ENCODE measurements around the gene SOSTDC1.
"Not testable (repeated sequence)": the region's sequence is repeated elsewhere in the genome, so short reads cannot be mapped to it uniquely, and the experiment has no call there.

SOSTDC1 gene

DNA sequence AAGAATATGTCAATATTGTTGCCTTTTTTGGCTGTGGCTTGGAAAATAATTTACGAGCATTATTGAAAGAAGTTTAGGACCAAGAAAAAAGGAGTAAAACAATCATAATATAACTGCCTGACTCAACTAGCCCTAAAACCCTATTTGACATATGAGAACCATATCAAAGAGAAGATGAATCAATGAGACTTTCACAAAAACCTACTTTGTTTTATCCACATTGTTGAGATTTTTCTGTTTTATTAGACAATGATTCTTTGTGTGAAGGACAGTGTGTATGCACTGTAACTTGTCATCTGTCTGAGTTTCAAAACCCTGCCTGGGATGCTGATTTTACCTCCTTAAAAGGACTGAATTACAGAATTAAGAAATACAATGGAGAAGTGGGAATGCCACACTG lies 19.0 kb downstream of the SOSTDC1 start:
- DNase-seq (ENCODE audit: extremely low read depth, insufficient read length) = no peak
- H3K36me3 ChIP-seq (ENCODE audit: control insufficient read depth, insufficient read depth, low read length) = no peaks in the 10 kb centered on the region
- no peak overlapping the region for H3K4me3 ChIP-seq (replicated peaks; ENCODE audit: low read depth, low read length)
- TF ChIP-seq, protein P1, sequence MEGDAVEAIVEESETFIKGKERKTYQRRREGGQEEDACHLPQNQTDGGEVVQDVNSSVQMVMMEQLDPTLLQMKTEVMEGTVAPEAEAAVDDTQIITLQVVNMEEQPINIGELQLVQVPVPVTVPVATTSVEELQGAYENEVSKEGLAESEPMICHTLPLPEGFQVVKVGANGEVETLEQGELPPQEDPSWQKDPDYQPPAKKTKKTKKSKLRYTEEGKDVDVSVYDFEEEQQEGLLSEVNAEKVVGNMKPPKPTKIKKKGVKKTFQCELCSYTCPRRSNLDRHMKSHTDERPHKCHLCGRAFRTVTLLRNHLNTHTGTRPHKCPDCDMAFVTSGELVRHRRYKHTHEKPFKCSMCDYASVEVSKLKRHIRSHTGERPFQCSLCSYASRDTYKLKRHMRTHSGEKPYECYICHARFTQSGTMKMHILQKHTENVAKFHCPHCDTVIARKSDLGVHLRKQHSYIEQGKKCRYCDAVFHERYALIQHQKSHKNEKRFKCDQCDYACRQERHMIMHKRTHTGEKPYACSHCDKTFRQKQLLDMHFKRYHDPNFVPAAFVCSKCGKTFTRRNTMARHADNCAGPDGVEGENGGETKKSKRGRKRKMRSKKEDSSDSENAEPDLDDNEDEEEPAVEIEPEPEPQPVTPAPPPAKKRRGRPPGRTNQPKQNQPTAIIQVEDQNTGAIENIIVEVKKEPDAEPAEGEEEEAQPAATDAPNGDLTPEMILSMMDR (IDR thresholded peaks at IDR 0.05; ENCODE audit: insufficient read depth, low read length, poor library complexity, severe bottlenecking) = no peak
- no peaks in the 10 kb centered on the region for H3K27me3 ChIP-seq (replicated peaks; ENCODE audit: control insufficient read depth, insufficient read depth, low read length)

DNA sequence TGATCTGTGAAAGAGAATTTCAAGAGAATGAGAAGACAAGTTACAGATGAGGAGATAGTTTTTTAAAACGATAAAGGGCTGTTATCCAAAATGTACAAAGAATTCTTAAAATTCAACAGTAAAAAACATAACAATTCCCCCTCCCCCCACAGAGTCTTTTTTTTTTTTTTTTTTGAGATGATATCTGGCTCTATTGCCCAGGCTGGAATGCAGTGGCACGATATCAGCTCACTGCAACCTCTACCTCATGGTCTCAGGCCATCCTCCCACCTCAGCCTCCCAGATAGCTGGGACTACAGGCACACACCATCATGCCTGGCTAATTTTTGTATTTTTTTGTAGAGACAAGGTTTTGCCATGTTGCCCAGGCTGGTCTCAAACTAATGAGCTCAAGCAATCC lies 21.7 kb downstream of the SOSTDC1 start:
- DNase-seq (ENCODE audit: extremely low read depth, insufficient read length); H3K36me3 ChIP-seq (ENCODE audit: control insufficient read depth, insufficient read depth, low read length); H3K4me3 ChIP-seq (replicated peaks; ENCODE audit: low read depth, low read length); H3K27me3 ChIP-seq (replicated peaks; ENCODE audit: control insufficient read depth, insufficient read depth, low read length): not testable (repeated sequence)

DNA sequence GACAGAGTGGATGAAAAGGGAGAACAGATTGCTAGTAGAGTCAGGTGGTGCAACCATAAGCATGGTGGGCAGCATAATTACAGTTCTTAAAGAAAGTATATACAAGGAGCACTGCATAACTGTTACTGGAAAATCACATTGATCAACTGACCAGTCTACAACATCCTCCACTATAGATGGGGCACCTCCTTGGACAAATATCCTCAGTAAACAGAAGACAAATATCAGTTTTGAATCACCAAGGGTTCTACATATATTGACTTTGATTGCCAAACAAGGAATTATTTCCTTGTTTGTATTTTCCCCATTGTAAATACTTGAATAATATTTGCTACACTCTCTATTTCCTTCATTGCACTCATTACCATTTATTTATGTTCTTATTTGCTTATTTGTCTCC lies 26.6 kb downstream of the SOSTDC1 start:
- TF ChIP-seq, protein P1 (IDR thresholded peaks at IDR 0.05; ENCODE audit: insufficient read depth, low read length, poor library complexity, severe bottlenecking) = no peak
- Histone ChIP-seq H3K4me3 (replicated peaks; ENCODE audit: low read depth, low read length) (no peak overlapping the region), H3K36me3 (ENCODE audit: control insufficient read depth, insufficient read depth, low read length) (no peaks in the 10 kb centered on the region)

DNA sequence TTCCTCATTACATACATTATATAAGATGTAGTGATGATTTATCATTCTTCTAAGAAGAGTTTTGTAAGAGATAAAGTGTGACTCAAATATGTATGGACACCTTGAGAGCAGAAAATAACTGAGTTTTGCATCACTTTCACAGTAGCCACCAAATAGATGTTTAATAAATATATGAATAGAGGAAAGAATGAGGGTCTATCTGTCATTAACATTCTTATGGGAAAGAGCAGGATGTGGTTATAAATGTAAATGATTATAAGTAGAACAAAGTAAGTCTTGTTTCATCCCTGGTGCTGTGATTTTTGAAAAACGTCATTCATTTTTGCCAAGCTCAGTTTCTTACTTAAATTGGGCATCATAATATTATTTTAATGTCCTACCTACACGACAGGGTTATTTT lies 29.2 kb downstream of the SOSTDC1 start:
- DNase-seq (ENCODE audit: extremely low read depth, insufficient read length) = no peak
- Histone ChIP-seq H3K27me3 (replicated peaks; ENCODE audit: control insufficient read depth, insufficient read depth, low read length) (no peaks in the 10 kb centered on the region), H3K4me3 (replicated peaks; ENCODE audit: low read depth, low read length) (no peak overlapping the region), H3K36me3 (ENCODE audit: control insufficient read depth, insufficient read depth, low read length) (no peaks in the 10 kb centered on the region)
- TF ChIP-seq, protein P1 (IDR thresholded peaks at IDR 0.05; ENCODE audit: insufficient read depth, low read length, poor library complexity, severe bottlenecking) = no peak

More for the DNA sequence above, 26.6 kb downstream of the SOSTDC1 start:
- H3K27me3 ChIP-seq (replicated peaks; ENCODE audit: control insufficient read depth, insufficient read depth, low read length) = no peaks in the 10 kb centered on the region
- no peak for DNase-seq (ENCODE audit: extremely low read depth, insufficient read length)

DNA sequence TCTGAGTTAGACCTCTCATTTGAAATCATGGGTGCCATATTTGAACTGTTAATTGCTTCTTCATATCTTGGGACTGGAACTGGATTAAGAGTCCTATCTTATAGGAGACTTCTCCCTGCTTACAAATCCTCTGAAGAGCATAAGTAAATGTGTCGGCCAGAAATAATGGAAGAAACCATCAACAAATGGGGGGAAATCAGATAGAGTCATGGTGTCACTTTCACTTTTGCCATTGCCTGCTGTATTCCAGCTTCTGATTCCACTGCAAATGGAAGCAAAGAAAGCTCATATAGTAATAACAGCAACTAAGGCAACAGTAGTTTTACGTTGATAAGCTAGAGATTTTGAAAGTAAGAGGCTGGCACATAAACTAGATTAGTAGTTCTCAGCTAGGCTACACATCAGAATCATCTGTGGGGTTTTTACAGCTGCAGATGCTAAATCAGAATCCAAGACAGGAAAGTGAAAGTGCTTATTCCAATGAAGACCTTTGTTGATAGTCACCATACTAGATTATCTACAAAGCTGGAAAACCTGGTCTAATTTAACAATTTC lies 31.9 kb downstream of the SOSTDC1 start:
- H3K4me3 ChIP-seq (replicated peaks; ENCODE audit: low read depth, low read length) = no peak overlapping the region
- TF ChIP-seq, protein P1 (IDR thresholded peaks at IDR 0.05; ENCODE audit: insufficient read depth, low read length, poor library complexity, severe bottlenecking) = no peak
- no peak for DNase-seq (ENCODE audit: extremely low read depth, insufficient read length)
- H3K36me3 ChIP-seq (ENCODE audit: control insufficient read depth, insufficient read depth, low read length) = no peaks in the 10 kb centered on the region
- H3K27me3 ChIP-seq (replicated peaks; ENCODE audit: control insufficient read depth, insufficient read depth, low read length) = no peaks in the 10 kb centered on the region

DNA sequence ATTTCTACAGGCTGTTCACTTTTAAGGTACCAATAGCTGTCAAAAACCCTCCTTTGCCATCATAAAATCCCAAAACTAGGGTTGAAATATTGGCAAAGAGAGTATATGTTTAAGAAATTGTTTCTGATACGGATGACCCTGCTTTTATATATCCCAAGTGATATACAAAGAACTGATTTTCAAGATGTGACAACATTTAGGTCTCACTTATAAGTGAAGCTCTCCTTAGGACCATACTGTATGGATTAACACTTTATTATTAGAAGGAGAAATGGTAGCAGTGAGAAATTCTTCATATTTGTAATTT lies 33.2 kb downstream of the SOSTDC1 start:
- TF ChIP-seq, protein P1 (IDR thresholded peaks at IDR 0.05; ENCODE audit: insufficient read depth, low read length, poor library complexity, severe bottlenecking) = no peak
- DNase-seq (ENCODE audit: extremely low read depth, insufficient read length) = no peak
- no peak overlapping the region for H3K4me3 ChIP-seq (replicated peaks; ENCODE audit: low read depth, low read length)
- H3K27me3 ChIP-seq (replicated peaks; ENCODE audit: control insufficient read depth, insufficient read depth, low read length) = no peaks in the 10 kb centered on the region
- no peaks in the 10 kb centered on the region for H3K36me3 ChIP-seq (ENCODE audit: control insufficient read depth, insufficient read depth, low read length)
